ENCODE data around the gene LAMB3.

- TF ChIP-seq CTCF (conservative IDR thresholded peaks at IDR 0.05; ENCODE audit: low read depth, low read length) (no peak), EZH2phosphoT487 (IDR thresholded peaks at IDR 0.05; ENCODE audit: borderline replicate concordance, low read length) (no peak)
Measured at GRCh38 chr1:209607102-209607794, 45.0 kb downstream of the LAMB3 start.

Data from PC-3 (cell line).